Karpas-422 (cell line): Measurements from ENCODE around the gene MPI. TPM values are rescaled to one million over a fixed set of nuclear protein-coding genes. Genes with fewer than 3 reads are reported as not detected.
"Not testable (repeated sequence)": the region's sequence is repeated elsewhere in the genome, so short reads cannot be mapped to it uniquely, and the experiment has no call there.

Experiments
- DNase-seq: peaks from one replicate; pipeline ENCODE4 v3.0.0-alpha.2; 2015
- H2AFZ ChIP-seq: fragments of 200-600 bp; sonication (generic); 2 replicates; pipeline ENCODE4 v1.6.1; 2014; ENCODE audit warnings: antibody characterized with exemption, low read length, mixed read lengths
- H3K27ac ChIP-seq: fragments of 200-600 bp; sonication (generic); 2 replicates; pipeline ENCODE4 v1.5.1; 2014; ENCODE audit warnings: mild to moderate bottlenecking, low read length, moderate library complexity
- H3K27me3 ChIP-seq: fragments of 200-600 bp; sonication (generic); 2 replicates; pipeline ENCODE4 v1.6.1; 2014; ENCODE audit warnings: low read length, mixed read lengths
- H3K36me3 ChIP-seq: fragments of 200-600 bp; sonication (generic); 2 replicates; pipeline ENCODE4 v1.6.1; 2014; ENCODE audit warnings: low read length, mixed read lengths; ENCODE audit not compliant: insufficient read depth
- H3K4me1 ChIP-seq: fragments of 200-600 bp; sonication (generic); 2 replicates; pipeline ENCODE4 v1.6.1; 2014; ENCODE audit warnings: mild to moderate bottlenecking, low read length, mixed read lengths
- H3K4me2 ChIP-seq: fragments of 200-600 bp; sonication (generic); 2 replicates; pipeline ENCODE4 v1.6.1; 2014; ENCODE audit warnings: low read length, low read depth, mild to moderate bottlenecking; ENCODE audit not compliant: poor library complexity, severe bottlenecking
- H3K4me3 ChIP-seq: fragments of 200-600 bp; sonication (generic); 2 replicates; pipeline ENCODE4 v1.5.1; 2014; ENCODE audit warnings: mild to moderate bottlenecking, antibody characterized with exemption, low read length, mixed read lengths
- H3K79me2 ChIP-seq: fragments of 200-600 bp; sonication (generic); 2 replicates; pipeline ENCODE4 v1.6.1; 2014; ENCODE audit warnings: mild to moderate bottlenecking, low read length, mixed read lengths
- H3K9ac ChIP-seq: fragments of 200-600 bp; sonication (generic); 2 replicates; pipeline ENCODE4 v1.6.0; 2014; ENCODE audit warnings: low read length
- H3K9me2 ChIP-seq: fragments of 200-600 bp; sonication (generic), shearing (Covaris generic); replicated peaks from 2 replicates; pipeline ENCODE4 v1.6.0; 2014; ENCODE audit warnings: mild to moderate bottlenecking, low read length, moderate library complexity; ENCODE audit not compliant: insufficient read depth
- H3K9me3 ChIP-seq: fragments of 300-700, 200-600 bp; sonication (generic); 2 replicates; pipeline ENCODE4 v1.6.1; 2014; ENCODE audit warnings: low read length, mixed read lengths
- H4K20me1 ChIP-seq: fragments of 200-600 bp; sonication (generic); 2 replicates; pipeline ENCODE4 v1.6.1; 2014; ENCODE audit warnings: mild to moderate bottlenecking, antibody characterized with exemption, low read length, low read depth; ENCODE audit not compliant: insufficient read depth
- total RNA-seq: library from RNA; depleted of rRNA; stranded (reverse); fragments of >200 nt; shearing (Covaris generic); gene quantifications from 2 replicates; pipeline ENCODE4 v1.2.3, GENCODE V29; 2014; ENCODE audit warnings: low replicate concordance

MPI gene
- total RNA-seq, 1 experiment from 2014 or later = 73.7 TPM

DNA sequence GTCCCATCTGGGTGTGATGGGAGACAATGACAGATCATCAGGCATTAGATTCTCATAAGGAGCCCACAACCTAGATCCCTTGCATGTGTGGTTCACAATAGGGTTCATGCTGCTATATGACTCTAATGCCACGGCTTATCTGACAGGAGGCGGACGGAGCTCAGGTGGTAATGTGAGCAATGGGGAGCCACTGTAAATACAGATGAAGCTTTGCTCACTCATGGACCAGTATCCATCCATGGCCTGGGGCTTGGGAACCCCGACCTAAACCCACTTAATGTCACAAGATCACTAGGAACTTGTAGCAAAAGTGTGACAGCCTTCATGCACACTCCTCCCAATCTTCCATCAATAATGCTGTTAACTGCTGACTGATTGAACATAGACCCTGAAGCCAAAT is 18.8 kb downstream of the MPI start:
- H4K20me1 ChIP-seq = no peaks in the 10 kb centered on the region
- no peaks in the 10 kb centered on the region for H3K27me3 ChIP-seq
- no peaks in the 10 kb centered on the region for H3K9me3 ChIP-seq
- H3K36me3 ChIP-seq = peaks cover 13% of the 10 kb centered on the region; the same call in 1 of the 2 replicates
- H3K4me2 ChIP-seq = no peak overlapping the region
- H3K27ac ChIP-seq = no peak overlapping the region
- peaks cover 20% of the 10 kb centered on the region for H3K79me2 ChIP-seq
- H3K4me3 ChIP-seq = no peak overlapping the region
- H2AFZ ChIP-seq = no peak overlapping the region
- DNase-seq = no peak
- no peaks in the 10 kb centered on the region for H3K9me2 ChIP-seq
- no peak overlapping the region for H3K9ac ChIP-seq
- H3K4me1 ChIP-seq = peaks cover 29% of the 10 kb centered on the region

DNA sequence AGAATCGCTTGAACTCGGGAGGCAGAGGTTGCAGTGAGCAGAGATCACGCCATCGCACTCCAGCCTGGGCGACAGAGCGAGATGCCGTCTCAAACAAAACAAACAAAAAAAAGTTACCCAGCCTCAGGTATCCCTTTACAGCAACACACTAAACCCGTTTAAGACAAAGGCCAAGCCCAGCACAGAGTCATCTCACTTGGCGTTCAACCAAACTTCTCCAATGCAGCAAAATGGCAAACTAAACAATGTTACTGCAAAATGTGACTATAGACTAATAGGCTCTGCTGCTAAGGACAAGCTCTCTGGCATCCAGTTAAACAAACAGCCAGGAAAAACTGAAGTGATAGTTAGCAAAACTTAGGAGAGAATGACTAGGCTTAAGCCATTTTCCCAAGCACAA is 23.2 kb downstream of the MPI start:
- Histone ChIP-seq H3K36me3 (peaks cover 14% of the 10 kb centered on the region), H3K4me2 (no peak overlapping the region), H4K20me1 (no peaks in the 10 kb centered on the region), H3K4me3 (no peak overlapping the region), H3K9me2 (no peaks in the 10 kb centered on the region), H3K27ac (no peak overlapping the region), H3K9ac (no peak overlapping the region), H3K79me2 (no peaks in the 10 kb centered on the region), H3K9me3 (no peaks in the 10 kb centered on the region), H2AFZ (no peak overlapping the region), H3K4me1 (no peaks in the 10 kb centered on the region), H3K27me3 (no peaks in the 10 kb centered on the region)
- no peak for DNase-seq

DNA sequence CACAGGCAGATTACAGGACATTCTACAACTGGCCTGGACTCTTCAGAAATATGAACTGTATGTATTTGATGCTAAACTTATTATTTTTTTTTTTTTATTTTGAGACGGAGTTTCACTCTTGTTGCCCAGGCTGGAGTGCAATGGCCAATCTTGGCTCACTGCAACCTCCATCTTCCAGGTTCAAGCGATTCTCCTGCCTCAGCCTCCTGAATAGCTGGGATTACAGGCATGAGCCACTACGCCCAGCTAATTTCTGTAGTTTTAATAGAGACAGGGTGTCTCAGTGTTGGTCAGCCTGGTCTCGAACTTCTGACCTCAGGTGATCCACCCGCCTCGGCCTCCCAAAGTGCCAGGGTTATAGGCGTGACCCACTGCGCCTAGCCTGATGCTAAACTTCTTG is 24.0 kb downstream of the MPI start:
- not testable (repeated sequence) for H3K27ac ChIP-seq, H3K4me2 ChIP-seq, H2AFZ ChIP-seq, H3K9ac ChIP-seq, H3K4me3 ChIP-seq, H3K9me3 ChIP-seq, H3K4me1 ChIP-seq, H3K9me2 ChIP-seq, H4K20me1 ChIP-seq, H3K79me2 ChIP-seq, H3K27me3 ChIP-seq, DNase-seq
- H3K36me3 ChIP-seq = peaks cover 20% of the 10 kb centered on the region

DNA sequence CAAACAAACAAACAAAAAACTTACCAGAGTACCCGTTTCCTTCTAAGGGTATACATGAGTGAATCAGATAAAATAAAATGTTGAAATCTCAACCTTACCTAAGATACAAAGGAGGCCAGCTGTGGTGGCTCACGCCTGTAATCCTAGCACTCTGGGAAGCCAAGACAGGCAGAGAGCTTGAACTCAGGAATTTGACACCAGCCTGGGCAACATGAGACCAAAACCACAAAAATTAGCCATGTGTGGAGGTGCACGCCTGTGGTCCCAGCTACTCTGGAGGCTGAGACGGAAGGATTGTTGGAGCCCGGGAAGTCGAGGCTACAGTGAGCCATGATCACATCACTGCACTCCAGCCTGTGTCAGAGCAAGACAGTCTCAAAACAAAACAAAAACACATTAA is 27.8 kb downstream of the MPI start:
- no peaks in the 10 kb centered on the region for H3K4me1 ChIP-seq
- no peaks in the 10 kb centered on the region for H4K20me1 ChIP-seq
- no peak overlapping the region for H2AFZ ChIP-seq
- no peaks in the 10 kb centered on the region for H3K9me2 ChIP-seq
- no peaks in the 10 kb centered on the region for H3K27me3 ChIP-seq
- H3K79me2 ChIP-seq = peaks cover 3% of the 10 kb centered on the region; the same call in 1 of the 2 replicates
- H3K4me2 ChIP-seq = no peak overlapping the region
- H3K9me3 ChIP-seq = no peaks in the 10 kb centered on the region
- H3K4me3 ChIP-seq = no peak overlapping the region
- no peak for DNase-seq
- no peak overlapping the region for H3K27ac ChIP-seq
- peaks cover 46% of the 10 kb centered on the region for H3K36me3 ChIP-seq
- H3K9ac ChIP-seq = no peak overlapping the region

DNA sequence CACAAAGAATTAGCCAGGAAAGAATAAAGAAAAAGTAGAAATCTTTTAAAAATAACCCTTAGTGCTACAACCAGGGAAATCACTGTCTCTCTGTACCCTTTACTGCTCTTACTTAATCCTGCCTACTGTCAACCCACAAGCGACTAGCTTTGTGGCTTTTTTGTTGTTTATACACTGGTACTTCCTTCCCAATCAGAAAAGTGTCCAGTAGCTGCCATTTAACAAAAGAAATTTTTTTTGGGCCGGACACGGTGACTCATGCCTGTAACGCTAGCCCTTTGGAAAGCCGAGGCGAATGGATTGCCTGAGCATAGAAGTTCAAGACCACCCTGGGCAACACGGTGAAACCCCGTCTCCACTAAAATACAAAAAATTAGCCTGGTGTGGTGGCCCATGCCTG is 30.6 kb downstream of the MPI start:
- DNase-seq = no peak
- no peak overlapping the region for H3K9ac ChIP-seq
- H3K36me3 ChIP-seq = peaks cover 52% of the 10 kb centered on the region
- no peaks in the 10 kb centered on the region for H3K9me2 ChIP-seq
- H3K79me2 ChIP-seq = peaks cover 6% of the 10 kb centered on the region; the same call in 1 of the 2 replicates
- no peak overlapping the region for H2AFZ ChIP-seq
- H4K20me1 ChIP-seq = no peaks in the 10 kb centered on the region
- H3K4me3 ChIP-seq = no peak overlapping the region
- H3K4me1 ChIP-seq = no peaks in the 10 kb centered on the region
- no peaks in the 10 kb centered on the region for H3K27me3 ChIP-seq
- H3K27ac ChIP-seq = no peak overlapping the region
- H3K4me2 ChIP-seq = no peak overlapping the region
- H3K9me3 ChIP-seq = no peaks in the 10 kb centered on the region

DNA sequence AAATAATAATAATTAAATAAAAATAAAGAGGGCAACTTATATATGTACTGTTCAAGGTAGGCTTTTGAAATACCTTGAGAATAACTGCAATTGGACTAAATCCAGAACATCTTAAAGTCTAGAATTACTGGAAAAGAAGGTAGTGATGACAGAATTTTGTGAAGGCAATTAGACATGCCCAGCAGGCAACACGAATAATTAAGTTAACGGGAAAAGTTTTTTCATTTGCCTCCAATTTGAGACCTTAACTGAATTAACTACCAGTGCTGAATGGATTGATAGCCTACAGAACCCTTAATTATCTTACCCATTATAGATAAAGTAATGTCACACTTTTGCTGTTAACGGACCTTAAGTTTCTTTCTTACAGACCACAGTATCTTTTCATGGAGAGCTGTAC is 34.7 kb downstream of the MPI start:
- Histone ChIP-seq H3K36me3 (peaks cover 61% of the 10 kb centered on the region), H3K4me2 (no peak overlapping the region), H3K9me2 (no peaks in the 10 kb centered on the region), H2AFZ (no peak overlapping the region), H3K9me3 (no peaks in the 10 kb centered on the region), H4K20me1 (peaks cover 7% of the 10 kb centered on the region), H3K79me2 (peaks cover 34% of the 10 kb centered on the region), H3K4me1 (no peaks in the 10 kb centered on the region), H3K27ac (no peak overlapping the region), H3K9ac (no peak overlapping the region), H3K4me3 (no peak overlapping the region), H3K27me3 (no peaks in the 10 kb centered on the region)
- no peak for DNase-seq

DNA sequence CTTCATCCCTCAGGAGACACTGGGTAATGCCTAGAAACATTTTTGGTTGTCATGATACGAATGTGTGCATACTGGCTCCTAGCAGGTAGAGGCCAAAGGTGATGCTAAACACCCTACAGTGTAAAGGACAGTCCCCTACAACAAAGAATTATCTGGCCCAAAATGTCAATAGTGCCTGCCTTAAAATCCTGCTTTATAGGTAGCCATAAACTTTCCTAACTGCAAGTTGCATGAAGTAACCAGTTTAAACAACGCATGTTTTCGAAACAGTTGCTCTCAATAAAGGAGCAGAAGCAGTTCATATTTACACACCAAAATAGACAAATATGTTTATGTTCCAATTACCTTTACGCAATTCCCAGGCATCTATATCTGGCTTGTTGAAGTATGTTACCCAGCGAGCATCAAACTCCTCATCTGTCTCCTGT is 38.9 kb downstream of the MPI start:
- H3K9me3 ChIP-seq = no peaks in the 10 kb centered on the region
- no peak overlapping the region for H2AFZ ChIP-seq
- no peak overlapping the region for H3K9ac ChIP-seq
- H3K4me2 ChIP-seq = no peak overlapping the region
- H3K9me2 ChIP-seq = no peaks in the 10 kb centered on the region
- no peaks in the 10 kb centered on the region for H3K27me3 ChIP-seq
- peaks cover 5% of the 10 kb centered on the region for H3K4me1 ChIP-seq
- H3K36me3 ChIP-seq = peaks cover 55% of the 10 kb centered on the region
- H4K20me1 ChIP-seq = peaks cover 21% of the 10 kb centered on the region
- no peak for DNase-seq
- no peak overlapping the region for H3K4me3 ChIP-seq
- no peak overlapping the region for H3K27ac ChIP-seq
- H3K79me2 ChIP-seq = peaks cover 66% of the 10 kb centered on the region

DNA sequence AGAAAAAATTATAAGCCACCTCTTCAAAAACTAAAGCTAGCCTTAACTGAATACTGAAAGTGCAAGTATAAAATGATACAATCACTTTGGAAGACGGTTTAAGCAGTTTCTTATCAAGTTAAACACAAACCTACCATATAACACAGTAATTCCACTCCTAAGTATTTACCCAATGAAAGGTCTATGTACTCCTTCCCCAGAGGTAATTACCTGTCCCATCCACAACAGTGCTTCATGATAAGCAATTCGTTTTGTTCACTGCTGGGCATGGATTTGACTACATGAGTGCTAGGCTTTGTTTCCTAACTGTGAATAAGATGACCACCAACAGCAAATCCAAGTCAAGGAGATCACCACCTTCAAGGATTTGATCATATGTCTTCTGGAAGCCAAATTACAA is 43.7 kb downstream of the MPI start:
- no peak overlapping the region for H2AFZ ChIP-seq
- H3K9me2 ChIP-seq = no peaks in the 10 kb centered on the region
- no peak overlapping the region for H3K4me2 ChIP-seq
- H3K4me1 ChIP-seq = peaks cover 33% of the 10 kb centered on the region
- H3K27ac ChIP-seq = no peak overlapping the region
- DNase-seq = no peak
- peaks cover 27% of the 10 kb centered on the region for H4K20me1 ChIP-seq
- H3K4me3 ChIP-seq = no peak overlapping the region
- H3K79me2 ChIP-seq = peaks cover 85% of the 10 kb centered on the region
- no peak overlapping the region for H3K9ac ChIP-seq
- H3K36me3 ChIP-seq = peaks cover 45% of the 10 kb centered on the region
- no peaks in the 10 kb centered on the region for H3K27me3 ChIP-seq
- no peaks in the 10 kb centered on the region for H3K9me3 ChIP-seq

DNA sequence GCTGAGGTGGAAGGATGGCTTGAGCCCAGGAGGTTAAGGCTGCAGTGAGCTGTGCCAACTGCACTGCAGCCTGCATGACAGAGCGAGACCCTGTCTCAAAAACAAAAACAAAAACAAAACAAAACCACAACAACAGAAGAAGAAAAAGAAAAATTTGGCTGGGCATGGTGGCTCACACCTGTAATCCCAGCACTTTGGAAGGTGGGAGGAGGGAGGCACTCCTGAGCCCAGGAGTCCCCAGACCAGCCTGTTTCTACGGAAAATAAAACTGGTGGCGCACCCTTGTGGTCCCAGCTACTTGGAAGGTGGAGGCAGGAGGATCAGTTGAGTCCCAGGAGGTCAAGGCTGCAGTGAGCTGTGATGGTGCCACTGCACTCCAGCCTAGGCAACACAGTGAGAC is 45.4 kb downstream of the MPI start:
- H4K20me1 ChIP-seq = peaks cover 21% of the 10 kb centered on the region; the same call in 1 of the 2 replicates
- peaks cover 73% of the 10 kb centered on the region for H3K79me2 ChIP-seq
- H3K9me2 ChIP-seq, H3K4me2 ChIP-seq, H3K27me3 ChIP-seq, DNase-seq, H3K9ac ChIP-seq, H3K4me3 ChIP-seq, H3K9me3 ChIP-seq, H3K27ac ChIP-seq, H2AFZ ChIP-seq: not testable (repeated sequence)
- peaks cover 35% of the 10 kb centered on the region; the same call in 1 of the 2 replicates for H3K36me3 ChIP-seq
- peaks cover 33% of the 10 kb centered on the region for H3K4me1 ChIP-seq
